ENCODE results near the gene OR2H1.

DNA sequence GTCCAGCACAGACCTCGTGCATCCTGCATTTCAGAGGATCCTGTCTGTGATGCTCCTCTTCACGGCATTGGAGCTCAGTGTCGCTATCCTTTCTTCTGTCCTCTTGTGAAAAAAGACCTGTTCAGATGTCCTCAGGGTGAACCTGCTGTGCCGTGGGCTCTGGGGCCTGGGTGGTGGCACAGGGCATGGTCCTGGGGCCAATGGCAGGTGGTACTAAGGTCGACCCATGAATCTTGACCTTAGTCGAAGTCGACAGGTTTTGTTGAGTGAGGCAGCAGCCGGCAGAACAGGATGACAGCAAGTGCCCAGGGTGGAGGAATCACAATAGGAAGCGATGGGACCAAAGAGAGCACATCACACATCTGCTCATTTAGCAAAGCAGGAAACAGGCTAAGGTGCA lies 52.8 kb downstream of the OR2H1 start:
- TF ChIP-seq SMC3 (conservative IDR thresholded peaks at IDR 0.05; ENCODE audit: poor library complexity) (no peak), EP300 (conservative IDR thresholded peaks at IDR 0.05; ENCODE audit: poor library complexity, severe bottlenecking) (no peak), RAD21 (conservative IDR thresholded peaks at IDR 0.05) (no peak)
- TF ChIP-seq, protein P1, sequence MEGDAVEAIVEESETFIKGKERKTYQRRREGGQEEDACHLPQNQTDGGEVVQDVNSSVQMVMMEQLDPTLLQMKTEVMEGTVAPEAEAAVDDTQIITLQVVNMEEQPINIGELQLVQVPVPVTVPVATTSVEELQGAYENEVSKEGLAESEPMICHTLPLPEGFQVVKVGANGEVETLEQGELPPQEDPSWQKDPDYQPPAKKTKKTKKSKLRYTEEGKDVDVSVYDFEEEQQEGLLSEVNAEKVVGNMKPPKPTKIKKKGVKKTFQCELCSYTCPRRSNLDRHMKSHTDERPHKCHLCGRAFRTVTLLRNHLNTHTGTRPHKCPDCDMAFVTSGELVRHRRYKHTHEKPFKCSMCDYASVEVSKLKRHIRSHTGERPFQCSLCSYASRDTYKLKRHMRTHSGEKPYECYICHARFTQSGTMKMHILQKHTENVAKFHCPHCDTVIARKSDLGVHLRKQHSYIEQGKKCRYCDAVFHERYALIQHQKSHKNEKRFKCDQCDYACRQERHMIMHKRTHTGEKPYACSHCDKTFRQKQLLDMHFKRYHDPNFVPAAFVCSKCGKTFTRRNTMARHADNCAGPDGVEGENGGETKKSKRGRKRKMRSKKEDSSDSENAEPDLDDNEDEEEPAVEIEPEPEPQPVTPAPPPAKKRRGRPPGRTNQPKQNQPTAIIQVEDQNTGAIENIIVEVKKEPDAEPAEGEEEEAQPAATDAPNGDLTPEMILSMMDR (IDR thresholded peaks at IDR 0.05; ENCODE audit: poor library complexity, severe bottlenecking) = no peak
